HG02588 (cell line): ENCODE data around the gene HSF5.
A peak's percentile ranks its signal among the peaks of the same experiment; 100 is the strongest.

Experiments
- ATAC-seq: cut with Tn5 transposase; IDR thresholded peaks from one replicate; pipeline ENCODE4 v1.9.1; 2021; ENCODE audit warnings: mild to moderate bottlenecking, moderate library complexity; ENCODE audit not compliant: unreplicated experiment

The HSF5 gene, protein sequence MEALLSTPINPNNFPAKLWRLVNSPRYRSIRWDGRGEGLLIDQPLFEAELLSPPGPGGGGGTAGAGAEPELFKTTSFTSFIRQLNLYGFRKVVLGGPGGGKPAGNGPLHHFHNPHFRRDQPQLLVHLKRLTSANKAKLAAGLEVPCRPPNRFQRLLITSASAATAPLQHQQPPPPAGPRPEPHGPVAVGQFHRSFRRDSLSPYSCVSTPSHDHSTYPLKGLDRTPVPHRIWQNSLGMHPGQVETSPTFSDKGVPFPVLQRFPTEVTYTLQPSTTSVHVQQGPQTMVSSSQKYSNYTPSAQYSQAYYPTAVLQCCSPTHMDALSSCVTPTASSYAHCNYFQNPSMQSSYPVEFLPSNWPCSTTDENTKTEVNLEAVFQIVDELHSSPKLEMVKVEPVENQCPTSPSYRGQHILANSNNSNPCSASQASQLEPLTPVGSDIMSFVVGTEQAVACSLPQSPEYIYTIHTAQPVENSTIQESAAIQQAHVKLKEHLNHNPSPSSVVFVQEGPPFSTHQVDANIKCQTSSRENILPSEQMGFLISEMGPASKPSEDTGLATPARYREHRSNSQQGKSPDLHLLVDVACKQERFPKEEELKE

DNA sequence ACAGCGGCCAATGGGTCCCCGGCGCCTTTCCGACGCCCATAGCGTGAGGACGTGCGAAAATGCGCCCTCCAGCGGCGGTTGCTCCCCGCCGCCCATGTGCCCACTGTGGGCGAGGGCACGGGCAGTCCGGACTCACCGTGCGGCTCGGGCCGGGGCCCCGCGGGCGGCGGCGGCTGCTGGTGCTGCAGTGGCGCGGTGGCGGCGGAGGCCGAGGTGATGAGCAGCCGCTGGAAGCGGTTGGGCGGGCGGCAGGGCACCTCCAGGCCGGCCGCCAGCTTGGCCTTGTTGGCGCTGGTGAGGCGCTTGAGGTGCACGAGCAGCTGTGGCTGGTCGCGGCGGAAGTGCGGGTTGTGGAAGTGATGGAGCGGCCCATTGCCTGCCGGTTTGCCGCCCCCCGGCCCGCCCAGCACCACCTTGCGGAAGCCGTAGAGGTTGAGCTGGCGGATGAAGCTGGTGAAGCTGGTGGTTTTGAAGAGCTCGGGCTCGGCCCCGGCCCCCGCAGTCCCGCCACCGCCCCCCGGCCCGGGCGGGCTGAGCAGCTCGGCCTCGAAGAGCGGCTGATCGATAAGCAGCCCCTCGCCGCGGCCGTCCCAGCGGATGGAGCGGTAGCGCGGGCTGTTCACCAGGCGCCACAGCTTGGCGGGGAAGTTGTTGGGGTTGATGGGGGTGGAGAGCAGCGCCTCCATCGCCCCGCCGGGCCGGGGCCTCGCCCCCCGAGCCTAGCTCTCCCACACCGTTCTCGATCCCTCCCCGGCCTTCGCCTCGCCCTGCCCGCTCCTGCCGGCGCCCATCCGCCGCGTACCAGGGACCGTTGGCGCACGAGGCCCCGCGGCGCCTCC lies at the start of gene HSF5:
HSF5 (minus strand) TSS at position 820 of the 839 bp plus-strand sequence; CDS start at position 686, 134 bp downstream.
- no peak for ATAC-seq

DNA sequence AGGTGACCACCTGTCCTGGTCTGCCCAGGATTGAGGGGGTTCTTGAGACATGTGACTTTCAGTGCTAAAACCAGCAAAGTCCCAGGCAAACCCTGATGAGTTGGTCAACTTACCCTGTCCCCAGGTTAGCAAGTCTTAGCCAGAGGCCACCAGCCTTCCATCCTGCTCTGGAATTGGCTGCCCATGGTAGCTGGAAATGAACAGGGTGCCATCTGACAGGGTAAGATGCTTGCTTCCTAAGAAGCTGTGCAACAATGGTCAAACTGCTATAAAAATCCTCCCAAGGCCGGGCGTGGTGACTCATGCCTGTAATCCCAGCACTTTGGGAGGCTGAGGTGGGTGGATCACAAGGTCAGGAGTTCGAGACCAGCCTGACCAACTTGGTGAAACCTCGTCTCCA lies 49.1 kb upstream of the HSF5 start:
- ATAC-seq: no peak

DNA sequence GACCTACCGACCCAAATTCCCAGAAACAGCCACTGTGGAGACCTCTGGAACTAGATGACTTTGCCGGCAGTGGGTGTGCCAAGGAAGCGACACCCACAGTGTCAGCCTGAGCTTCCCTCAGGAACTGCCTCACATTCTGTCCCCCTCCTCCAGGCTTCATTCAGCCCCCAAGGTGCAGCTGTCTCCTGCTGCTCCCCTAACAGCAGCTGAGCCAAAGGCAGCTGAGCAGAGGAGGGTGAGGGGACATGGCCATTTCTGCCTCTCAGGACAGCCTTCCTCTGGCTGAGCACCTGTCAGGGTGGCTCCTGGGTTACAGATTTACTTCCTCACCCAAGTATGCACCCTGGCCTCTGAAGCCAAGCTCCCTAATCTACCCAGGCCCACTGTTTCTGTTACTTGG lies 48.3 kb upstream of the HSF5 start:
- no peak for ATAC-seq

DNA sequence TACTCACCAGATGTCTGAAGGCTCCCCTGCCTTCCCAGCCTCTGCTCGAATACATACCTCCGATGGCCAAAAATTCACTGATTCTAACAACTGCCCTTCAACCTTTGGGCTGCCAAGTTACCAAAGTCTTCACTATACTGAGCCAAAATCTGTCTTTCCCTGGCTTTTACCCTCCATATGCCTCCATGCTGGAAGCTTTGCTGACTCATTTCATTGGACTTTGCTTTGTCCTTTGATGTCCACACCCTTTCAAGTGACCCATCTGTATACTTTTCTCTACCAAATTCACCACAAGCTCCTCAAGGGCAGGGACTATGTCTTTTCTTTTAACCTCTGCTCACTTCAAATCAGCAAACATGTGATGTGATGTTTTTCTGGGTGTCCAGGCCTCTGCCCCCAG lies 47.2 kb upstream of the HSF5 start:
- ATAC-seq: no peak

DNA sequence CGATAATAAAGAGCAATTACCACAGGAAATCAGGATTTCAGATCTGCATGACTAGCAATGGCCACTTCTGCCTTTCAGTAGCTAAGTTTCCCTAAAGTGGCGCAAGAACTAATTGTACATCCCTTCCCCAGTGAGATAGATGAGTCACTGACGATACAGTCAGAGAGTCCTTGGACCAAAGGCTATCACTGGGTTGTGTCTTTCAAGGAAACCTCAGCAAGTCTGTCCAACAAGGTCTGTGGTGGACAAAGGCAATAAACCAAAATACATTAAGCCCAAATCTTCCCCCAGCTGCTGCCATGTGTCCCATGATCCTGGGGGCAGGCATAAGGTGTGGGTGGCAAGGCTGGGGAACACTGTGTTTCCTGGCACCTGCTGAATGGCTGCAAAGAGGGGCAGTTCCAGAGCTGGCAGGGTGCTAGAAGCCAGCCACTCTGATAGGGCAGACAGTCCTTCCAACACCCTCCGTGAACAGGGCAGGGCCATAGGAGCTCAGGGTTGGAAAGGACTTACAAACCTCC lies 46.8 kb upstream of the HSF5 start:
- no peak for ATAC-seq

DNA sequence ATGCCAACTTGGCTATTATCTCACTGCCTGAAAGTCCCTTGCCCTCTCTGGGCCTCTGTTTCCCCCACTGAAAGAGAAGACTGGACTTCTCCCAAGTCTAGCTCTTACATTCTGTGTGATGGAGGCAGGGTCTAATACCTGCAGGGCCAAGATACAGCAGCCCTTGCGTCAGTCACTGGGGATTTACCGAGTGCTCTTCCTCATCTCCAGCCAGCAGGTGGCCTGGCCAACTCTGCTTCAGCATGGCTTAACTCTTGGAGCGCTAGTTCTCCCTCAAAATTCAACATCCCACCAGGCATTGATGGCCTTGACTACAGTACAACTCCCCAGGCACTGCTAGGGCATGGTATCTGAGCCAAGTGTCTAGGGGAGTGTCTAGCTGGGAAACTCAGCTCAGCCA lies 46.1 kb upstream of the HSF5 start:
- ATAC-seq: no peak

DNA sequence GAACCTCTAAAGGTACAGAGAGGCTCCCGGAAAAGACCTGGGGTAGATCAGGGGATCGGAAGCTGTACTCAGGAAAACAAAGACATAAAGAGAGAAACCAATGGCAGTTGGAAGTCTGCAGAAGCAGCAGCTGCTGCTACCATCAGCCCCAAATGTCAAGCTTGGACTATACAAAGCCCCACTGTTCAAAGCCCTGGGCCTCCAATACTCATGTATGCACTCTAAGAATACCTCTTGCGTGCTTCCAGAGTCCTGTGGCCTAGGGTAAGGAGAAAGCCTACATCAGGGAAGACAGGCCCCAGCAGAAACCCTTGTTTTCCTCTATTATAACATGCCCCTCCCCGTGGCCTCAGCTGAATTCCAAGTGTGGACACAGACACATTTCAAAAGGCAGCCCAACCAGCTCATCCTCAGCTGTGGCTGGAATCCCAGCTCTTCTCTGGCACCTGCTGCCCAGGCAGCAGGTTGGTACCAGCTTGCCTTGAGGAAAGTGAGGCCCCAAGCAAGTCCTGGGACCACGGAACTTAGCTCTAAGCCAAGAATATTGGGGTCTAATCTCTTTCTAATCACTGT lies 45.5 kb upstream of the HSF5 start:
- no peak for ATAC-seq

DNA sequence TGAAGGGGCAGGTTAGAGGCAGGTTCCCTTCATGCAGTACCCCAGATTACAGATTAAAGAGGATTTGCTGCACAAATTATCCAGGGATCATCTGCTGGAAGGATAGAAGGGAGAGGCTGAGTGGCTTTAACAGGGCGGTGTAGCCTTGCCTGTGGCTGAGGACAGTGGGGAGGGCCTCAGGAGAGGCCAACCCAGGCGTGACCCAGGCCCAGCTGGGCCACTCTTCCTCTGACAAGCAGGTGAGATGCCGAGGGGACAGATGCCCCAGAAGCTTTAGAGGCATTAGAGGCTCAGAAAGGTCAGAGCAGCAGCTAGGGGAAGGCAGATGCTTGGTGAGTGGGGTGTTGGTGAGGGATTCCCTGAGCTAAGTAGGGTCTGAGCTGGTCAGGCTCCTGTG lies 44.3 kb upstream of the HSF5 start:
- no peak for ATAC-seq

DNA sequence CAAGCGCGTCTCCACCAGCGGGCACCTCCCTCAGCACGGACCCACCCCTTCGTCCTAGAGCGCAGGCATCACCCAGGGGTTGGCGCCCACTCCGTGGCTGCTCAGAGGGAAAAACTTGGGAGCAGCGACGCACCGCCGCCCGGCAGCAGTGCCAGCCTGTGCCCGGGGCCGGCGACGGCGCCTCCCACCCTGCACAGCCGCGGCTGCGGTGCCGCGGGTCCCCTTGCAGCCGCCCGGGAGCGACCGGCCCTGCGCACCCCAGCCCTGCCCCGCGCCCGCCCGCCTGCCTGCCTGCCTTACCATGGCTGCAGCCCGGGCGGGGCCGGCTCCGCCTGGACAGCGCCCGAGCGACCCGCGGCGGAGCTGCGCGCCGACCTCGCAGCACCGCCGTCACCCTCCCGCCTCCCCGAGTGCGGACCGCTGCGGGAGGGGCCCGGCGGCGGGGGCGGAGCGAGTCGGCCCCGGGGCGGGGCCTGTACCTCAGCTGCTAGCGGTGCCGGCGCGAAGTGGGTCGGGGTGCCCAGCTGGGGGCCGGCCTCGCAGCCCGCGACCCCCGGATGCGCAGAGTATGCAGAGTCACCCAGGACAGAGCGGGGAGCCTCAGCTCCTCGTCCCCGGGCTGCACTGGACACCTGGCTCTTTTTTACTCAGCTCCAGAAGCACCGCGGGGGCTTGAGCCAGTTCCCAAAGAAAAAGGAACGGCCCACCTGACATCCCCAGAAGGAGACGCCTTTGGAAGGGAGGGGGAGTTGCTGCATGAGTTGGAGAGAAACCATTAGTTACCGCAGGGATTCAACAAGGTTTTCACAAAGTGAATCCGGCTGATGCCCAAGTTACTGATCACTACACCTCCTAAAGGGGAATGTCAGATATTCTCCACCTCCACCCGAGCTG lies 43.7 kb upstream of the HSF5 start:
- peak; percentile 57 for ATAC-seq

DNA sequence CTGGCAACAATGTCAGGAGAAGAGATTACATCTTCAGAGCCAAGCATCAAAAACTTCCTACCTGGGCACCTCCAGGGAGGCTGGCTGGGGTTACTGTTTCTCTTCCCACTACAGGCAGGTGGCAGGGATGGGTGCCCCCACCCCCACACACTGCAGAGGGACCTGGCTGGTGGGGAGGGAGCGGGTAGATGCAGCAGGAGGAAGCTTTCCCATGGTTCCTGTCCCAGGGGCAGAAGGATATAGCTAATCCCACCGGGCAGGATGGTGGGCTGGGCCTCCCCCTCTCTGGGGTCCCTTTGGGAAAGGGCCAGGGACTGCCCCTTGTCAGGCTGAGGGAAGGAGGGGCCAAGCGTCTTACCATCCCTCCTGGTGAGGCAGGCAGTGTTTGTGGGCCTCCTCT lies 42.9 kb upstream of the HSF5 start:
- ATAC-seq: no peak

DNA sequence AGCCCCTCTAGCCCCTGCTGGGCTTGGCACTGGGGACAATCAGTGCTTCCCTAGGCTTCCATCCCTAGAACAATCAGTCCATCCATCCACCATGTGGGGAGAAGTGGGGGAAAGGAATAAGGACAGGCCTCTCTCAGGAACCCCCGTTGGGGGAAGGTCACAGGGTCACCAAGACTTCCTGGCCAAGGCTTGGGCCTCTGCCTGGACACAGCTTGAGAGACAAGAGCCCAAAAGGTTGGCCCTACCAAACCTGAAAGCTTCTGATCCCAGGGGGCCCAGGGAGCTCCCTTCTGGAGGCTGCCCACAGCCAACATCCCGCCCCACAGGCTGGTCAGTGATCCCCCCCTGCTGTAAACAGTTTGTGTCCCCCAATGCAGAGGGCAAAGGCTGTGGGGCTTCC lies 42.4 kb upstream of the HSF5 start:
- no peak for ATAC-seq

DNA sequence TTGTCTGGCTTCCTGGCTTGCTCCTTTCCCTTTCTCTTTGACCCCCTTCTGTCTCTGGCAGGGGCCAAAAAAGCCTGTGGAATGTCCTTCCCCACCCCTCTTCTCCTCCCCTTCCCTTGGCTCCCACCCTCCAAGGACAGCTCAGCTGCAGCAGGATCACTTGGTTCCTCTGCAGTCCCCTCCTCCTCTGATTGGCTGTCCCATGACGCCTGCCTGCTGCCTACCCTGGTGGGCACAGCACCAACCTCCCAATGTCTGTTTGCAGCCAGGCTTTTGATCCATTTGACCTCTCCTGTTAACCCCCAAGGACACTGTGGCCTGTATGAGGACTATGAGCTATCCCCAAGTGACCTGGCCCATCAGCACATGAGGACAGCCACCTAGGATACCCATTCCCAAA lies 41.1 kb upstream of the HSF5 start:
- no peak for ATAC-seq

DNA sequence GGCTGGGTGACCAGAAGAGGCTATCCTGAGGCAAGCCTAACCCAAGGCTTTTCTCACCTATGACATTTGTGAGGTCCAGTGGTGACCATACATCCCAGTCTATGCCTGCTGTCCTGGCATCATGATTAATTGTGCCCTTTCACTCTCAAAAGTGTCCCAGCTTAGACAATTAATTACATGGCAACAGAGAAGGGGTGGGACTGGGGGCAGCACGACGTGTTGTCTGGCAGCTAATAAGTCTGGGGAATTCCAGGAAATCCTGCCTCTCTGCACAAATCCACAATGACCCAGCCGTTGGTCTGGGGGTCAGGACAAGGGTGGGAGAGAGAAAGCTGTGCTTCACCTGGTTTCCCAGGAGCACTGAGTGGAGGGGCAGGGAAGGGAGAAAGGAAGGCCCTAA lies 40.2 kb upstream of the HSF5 start:
- no peak for ATAC-seq

DNA sequence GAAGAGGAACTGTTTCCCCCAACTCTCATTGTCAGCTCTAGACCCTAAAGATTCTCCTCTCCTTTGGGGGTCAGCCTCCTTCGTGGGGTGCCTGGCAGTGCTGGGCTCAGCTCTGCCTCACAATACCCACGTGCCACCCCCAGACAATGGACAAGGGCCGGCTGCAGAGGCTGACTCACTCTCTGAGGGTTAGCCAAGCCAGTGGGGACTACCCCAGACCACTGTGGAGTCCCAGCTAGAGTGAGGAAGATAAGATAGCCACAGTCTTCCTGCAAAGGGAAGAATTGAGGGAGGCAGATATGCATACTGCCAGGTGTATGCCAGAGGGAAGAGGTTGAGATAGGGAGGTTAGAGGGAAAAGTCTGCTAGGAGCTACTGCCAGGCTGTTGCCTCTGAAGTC lies 39.7 kb upstream of the HSF5 start:
- no peak for ATAC-seq

DNA sequence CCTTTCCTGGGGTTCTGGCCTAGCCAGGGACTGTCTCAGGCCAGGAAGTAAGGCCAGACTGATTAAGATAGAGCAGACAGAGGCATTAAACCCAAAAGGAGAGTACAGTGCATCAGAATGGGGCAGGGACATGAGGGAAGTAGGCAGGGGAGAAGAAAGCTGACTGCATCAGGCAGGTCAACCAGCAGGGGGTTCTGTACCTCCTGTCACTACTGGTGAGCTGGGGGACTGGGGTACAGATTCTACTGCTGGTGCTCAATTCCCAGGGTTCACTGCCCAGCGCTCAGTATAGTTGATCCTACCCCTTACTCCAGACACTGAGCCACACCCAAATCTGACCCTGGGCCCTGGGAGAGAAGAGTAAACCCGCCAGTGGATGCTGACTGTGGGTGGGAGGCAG lies 39.1 kb upstream of the HSF5 start:
- ATAC-seq: no peak

DNA sequence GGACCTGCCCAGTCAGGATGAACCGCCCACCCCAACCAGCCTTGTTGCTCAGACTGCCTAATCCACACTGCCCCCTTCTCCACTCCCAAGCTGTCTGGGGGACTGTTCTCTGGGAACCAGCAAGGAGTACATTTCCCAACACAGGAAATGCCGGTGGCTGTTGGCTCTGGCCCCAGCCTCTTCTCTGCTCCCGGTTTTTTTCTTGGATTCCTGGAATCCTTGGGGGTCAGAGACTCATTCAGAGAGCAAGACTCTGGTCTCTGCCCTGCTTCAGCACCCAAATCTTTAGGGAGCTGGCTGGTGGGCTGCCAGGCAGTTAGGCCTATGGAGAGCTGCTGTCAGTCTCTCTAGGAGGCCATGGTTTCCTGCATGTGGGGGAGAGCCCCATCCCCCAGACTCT lies 37.0 kb upstream of the HSF5 start:
- no peak for ATAC-seq

DNA sequence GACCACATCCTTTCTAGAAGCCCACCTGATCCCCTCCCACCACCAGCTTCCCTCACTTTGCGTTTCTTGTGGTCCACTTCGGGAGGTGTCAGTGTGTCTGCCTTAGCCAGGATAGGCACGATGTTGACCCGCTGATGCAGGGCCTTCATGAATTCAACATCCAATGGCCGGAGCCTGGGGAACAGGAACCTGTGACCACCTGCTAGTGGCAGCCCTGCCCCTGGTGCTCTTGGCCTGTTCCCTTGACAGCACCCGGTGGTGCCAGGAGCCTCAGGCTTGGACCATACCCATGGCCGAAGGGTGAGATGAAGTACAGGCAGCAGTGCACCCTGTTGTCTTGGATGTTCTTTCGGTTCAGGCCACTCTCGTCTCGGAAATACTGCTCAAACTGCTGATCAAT lies 33.5 kb upstream of the HSF5 start:
- ATAC-seq: no peak

DNA sequence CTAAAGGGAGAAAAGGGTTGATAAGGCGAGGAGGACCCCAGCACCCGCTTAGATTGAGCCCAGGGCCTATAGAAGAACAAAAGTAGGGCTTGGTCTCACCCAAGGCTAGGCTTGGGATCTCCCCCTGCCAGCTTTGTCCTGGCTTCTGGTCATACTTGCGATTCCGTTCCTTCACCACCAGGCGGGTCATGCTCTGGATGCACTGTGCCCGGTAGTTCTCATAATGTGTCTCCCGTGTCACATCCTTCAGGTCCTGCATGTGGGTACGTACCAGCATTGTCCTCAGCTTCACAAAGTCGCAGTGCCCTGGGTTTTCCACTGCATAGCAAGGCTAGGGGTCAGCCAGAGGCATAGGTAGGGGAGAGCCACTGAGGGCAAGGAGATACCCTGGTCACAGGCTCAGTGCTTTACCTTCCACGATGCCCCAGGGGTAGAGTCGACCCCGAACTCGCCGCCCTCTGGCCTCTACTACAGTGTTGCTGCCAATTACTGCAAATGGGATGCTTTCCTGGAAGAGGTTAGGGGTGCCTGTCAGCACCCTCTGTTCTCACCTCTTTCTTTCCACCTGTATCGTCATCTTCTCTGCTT lies 32.7 kb upstream of the HSF5 start:
- ATAC-seq: no peak

DNA sequence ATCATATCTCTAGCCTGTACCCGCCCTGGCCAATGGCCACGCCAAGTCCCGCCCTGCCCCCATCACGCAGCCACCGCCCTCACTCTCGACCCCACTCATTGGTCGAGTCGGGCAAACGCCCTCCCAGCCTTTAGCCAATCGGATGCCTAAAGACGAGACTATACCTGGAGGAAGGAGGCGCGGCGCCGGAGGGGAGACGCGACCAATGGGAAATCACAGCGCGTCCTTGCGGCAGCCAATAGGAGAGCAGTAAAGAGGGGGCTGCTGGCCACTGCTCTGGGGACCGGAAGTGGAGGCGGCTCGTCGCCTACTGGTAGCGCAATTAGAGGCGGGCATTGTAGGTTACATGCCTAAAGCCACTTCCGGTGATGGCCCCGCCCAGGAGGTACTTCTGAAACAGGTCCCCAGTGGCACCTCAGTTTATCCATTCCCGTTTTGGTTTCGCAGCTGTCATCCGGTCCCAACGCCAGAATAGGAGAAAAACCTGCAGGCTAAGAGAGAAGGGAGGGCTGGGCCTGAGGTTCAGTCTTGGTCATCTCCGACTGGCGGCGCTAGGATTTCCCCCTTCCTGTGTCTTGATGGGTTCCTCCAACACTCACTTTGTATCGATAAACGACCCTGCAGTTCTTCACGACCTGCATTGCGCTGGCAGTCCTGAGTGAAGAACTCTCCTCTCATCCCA lies 29.9 kb upstream of the HSF5 start:
- ATAC-seq: peak; percentile 77
